AG10803 (cell line): Measurements from ENCODE around the gene ATP5PO.

ENCODE experiments used
- DNase-seq: peaks from one replicate; pipeline ENCODE4 v3.0.0; 2010; ENCODE audit warnings: low read depth
- H3K4me3 ChIP-seq: 2 replicates; pipeline ENCODE4 v1.5.1; 2011; ENCODE audit warnings: mild to moderate bottlenecking, low read length, control low read depth
- CTCF ChIP-seq: conservative IDR thresholded peaks from 2 replicates; pipeline ENCODE4 v1.5.1; 2011; ENCODE audit warnings: mild to moderate bottlenecking, low read length, control low read depth, inconsistent platforms

Gene ATP5PO

DNA sequence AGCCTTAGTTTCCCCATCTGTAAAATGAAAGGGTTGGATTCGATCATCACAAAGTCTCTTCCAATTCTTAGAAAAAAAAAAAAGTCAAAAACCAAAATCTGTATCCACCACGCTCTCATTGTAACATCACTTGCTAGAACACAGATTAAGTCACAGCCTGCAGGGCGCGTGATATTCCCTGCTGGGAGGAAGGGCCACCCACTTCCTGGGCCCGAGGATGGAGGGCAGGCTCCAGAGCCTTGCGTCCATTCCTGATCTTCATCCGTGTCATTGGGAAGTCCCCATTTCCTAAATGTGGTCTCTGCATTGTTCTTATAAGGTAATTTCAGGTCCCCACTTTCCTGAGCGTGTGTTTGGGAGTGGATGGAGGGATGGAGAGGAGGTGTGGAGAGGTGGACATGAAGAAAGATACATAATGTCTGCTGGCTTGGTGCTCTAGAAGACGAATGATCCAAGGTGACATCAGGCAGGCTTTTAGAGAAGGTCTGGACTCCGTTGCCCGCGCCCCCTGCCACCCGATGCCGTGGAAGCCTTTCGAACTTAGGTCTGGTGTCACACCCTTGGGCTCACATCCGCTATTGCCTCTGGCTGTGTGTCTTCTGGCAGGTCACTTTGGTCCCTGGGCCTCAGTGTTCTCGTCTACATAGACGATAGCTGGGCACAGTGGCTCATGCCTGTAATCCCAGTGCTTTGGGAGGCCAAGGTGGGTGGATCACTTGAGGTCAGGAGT is 56.1 kb downstream of the ATP5PO start:
- no peak overlapping the region for H3K4me3 ChIP-seq
- no peak for DNase-seq
- no peak for TF ChIP-seq CTCF

GRCh38 chr21:33858667-33859372 is 56.8 kb downstream of the ATP5PO start:
- no peak overlapping the region for H3K4me3 ChIP-seq
- DNase-seq: no peak
- no peak for TF ChIP-seq CTCF

GRCh38 chr21:33857846-33858666 is 57.5 kb downstream of the ATP5PO start:
- TF ChIP-seq CTCF: no peak
- no peak for DNase-seq
- H3K4me3 ChIP-seq: no peak overlapping the region

GRCh38 chr21:33856893-33857527 is 58.6 kb downstream of the ATP5PO start:
- peak; percentile 59 for DNase-seq
- TF ChIP-seq CTCF: no peak
- no peak overlapping the region for H3K4me3 ChIP-seq

GRCh38 chr21:33855190-33855589 is 60.4 kb downstream of the ATP5PO start:
- DNase-seq: no peak
- TF ChIP-seq CTCF: no peak
- no peak overlapping the region for H3K4me3 ChIP-seq

GRCh38 chr21:33854604-33855003 is 61.0 kb downstream of the ATP5PO start:
- no peak for DNase-seq
- no peak for TF ChIP-seq CTCF
- no peak overlapping the region for H3K4me3 ChIP-seq
